Measurements from ENCODE around the gene MYL6. TPM values are rescaled to one million over a fixed set of nuclear protein-coding genes. Genes with fewer than 3 reads are reported as not detected.

MYL6 gene
- total and polyA plus RNA-seq, 9 of the 15 experiments (the other 6 are each of a cell fraction or from before 2014, with no cell fraction given) = 557 to 1,664 (median 958) TPM

- no peak for TF ChIP-seq ELK1 (CRISPR knock-in tag; IDR thresholded peaks at IDR 0.05)
- TF ChIP-seq EZH2 (IDR thresholded peaks at IDR 0.05; ENCODE audit: borderline replicate concordance, low read depth, low read length) = no peak
- TF ChIP-seq YY1 (IDR thresholded peaks at IDR 0.05; ENCODE audit: borderline replicate concordance in 1 of 3, control insufficient read depth in 1 of 3, extremely low read depth in 1 of 3, insufficient read depth in 3 of 3, insufficient read length in 1 of 3, insufficient replicate concordance in 2 of 3, low read depth in 1 of 3, low read length in 2 of 3) = peak; percentile 30 to 83 (median 75)
- no peak for TF ChIP-seq STAT5A (IDR thresholded peaks at IDR 0.05; ENCODE audit: borderline replicate concordance, low read length)
- no peak for TF ChIP-seq RNF219 (CRISPR knock-in tag; IDR thresholded peaks at IDR 0.05)
- no peak for TF ChIP-seq RREB1 (CRISPR knock-in tag; IDR thresholded peaks at IDR 0.05)
- TF ChIP-seq TAF7 (tag; IDR thresholded peaks at IDR 0.05) = no peak
- peak; percentile 82 for TF ChIP-seq HMGN3 (IDR thresholded peaks at IDR 0.05; ENCODE audit: borderline replicate concordance, extremely low read depth, insufficient read length, low read depth, low read length)
- TF ChIP-seq ZNF224 (CRISPR knock-in tag; IDR thresholded peaks at IDR 0.05) = no peak
- no peak for TF ChIP-seq ZNF140 (CRISPR knock-in tag; IDR thresholded peaks at IDR 0.05)
Observed at GRCh38 chr12:56189099-56189917, 31.1 kb downstream of the MYL6 start, which contains the start of gene SMARCC2 (continued).

Data from K562 (cell line).